ENCODE measurements around the gene FBN2.
"Not testable (repeated sequence)": the region's sequence is repeated elsewhere in the genome, so short reads cannot be mapped to it uniquely, and the experiment has no call there.

FBN2 gene

DNA sequence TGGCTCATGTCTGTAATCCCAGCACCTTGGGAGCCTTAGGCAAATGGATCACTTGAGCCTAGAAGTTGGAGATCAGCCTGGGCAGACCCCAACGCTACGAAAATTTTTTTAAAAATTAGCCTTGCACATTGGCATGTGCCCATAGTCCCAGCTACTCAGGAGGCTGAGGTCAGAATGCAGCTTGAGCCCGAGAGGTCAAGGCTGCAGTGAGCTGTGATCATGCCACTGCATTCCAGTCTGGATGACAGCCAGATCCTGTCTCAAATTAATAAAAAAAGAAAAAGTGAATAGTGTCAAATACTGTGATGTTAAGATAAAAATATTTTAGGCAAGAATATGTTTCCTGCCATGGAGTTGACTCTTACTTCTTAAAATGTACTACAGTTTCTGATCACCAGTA lies 5.3 kb downstream of the FBN2 start:
- DNase-seq, result no peak

DNA sequence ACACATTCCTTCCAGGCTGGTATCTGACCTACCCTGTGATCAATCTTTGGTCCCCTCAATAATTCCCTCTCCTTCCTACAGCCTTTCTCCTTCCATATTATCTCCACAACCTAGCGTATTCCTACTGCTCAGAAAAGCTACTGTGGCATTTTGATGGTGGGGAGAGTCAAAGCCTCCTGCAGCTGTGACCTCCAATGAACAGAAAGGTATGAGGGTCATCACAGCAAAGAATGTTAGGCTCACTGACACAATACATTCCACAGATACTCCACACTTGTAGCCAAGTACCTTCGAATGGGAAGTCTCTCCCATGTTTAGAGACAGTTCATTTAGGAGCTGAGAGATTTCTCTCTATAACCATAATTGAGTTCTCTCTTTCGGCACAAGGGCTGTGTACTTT lies 5.9 kb downstream of the FBN2 start:
- no peak for DNase-seq

DNA sequence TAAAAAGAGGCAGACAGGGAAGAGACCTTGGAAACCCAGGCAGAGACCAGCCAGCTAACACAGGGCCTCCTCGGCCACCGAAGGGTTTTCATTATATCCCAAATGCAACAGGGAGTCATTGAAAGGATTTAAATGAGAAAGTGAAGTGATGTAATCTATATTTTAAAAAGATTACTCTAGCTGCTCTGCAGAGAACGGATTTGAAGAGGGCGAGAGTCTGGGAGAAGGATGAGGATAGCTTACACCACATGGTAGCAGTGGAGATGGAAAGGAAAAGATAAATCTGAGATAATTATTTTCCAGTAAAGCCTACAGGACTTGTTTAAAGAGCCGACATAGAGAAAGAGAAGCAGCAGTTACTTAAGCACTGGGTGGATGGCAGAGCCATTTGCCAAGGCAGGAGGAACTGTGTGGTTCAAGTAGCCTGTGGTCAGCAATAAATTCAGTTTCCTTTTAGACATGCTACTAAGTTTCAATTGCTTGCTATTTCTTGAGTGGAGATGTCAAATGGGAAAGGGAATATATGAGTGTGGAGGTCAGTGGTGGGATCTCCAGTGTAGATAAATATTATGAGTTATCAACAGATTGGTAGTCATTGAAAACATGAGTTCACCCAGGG lies 9.3 kb downstream of the FBN2 start:
- DNase-seq, result no peak

DNA sequence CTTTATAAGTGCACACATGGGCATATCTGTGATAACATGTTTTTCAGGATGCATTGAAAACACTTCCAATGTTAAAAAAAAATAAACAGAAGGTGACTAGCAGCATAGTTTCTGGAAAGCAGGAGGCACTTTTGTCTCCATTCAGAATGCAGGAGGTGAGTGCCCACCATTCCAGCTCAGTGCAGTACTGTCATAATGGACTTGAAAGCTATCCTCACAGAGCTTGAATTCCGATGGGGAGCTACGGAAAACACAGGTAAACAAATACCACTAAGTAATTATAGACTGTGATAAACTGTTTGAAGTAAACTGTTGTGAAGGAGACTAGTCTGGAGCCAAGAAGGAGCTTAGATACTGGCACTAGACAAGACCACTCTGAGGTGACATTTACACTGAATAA lies 9.9 kb downstream of the FBN2 start:
- DNase-seq, result no peak

- no peak for DNase-seq
These were observed 11.0 kb downstream of the FBN2 start for GRCh38 chr5:128527077-128527476.

DNA sequence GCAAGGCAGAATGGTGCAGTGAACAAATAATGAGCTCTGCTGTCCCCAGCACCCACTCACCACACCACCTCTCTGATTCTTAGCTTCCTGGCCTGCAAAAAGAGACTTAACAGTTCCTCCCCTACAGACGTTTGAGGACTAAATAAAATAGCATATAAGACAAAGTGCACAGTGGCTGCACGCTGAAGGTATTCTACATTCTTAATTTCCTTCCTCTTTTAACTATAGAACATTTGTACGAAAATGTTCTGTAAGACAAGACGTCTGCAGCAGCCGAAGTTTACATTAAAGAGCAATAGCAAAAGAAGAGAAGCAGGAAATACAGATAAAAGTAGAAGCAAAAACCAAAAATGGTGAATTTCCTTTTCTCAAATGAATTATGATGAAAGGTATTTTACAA lies 15.7 kb downstream of the FBN2 start:
- DNase-seq, result no peak

- DNase-seq, result no peak
These were observed 18.2 kb downstream of the FBN2 start for GRCh38 chr5:128519827-128520226.

DNA sequence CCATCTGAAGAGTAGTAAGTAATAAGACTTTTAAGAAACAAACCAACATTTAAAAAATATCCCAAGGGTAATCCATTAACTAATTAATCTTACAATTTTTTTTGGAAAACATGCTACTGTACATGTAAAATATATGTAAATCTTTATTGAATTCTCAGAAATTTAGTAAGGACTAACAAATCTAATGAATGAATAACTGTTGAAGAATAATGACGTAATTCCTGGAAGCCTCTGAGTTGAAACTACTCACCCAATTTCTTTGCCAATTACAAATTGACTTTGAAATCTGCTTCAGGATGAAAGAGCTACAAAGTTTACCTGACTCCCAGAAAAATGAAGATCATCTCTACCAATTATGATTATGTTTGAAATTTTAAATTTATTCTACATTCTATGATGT lies 21.1 kb downstream of the FBN2 start:
- no peak for DNase-seq

- DNase-seq, result no peak
These were observed 24.2 kb downstream of the FBN2 start for GRCh38 chr5:128513806-128514205.

- DNase-seq, result no peak
These were observed 25.2 kb downstream of the FBN2 start for GRCh38 chr5:128512894-128513293.

DNA sequence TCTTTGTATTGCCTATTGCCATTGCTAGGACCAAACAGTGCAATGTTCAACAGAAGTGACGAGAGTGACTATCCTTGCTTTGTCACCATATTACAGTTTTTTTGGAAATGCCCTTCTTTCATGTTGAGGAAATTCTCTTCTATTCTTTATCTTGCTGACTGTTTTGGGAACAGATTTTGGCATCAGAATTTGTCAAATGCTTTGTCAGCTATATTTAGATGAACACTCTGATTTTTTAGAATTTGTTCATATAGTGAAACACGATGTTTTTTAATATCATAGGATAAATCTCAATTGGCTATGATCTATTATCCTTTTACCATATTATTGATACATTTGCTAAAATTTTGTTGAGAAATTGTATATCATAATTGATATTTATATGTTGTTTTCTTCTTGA lies 31.4 kb downstream of the FBN2 start:
- no peak for DNase-seq

DNA sequence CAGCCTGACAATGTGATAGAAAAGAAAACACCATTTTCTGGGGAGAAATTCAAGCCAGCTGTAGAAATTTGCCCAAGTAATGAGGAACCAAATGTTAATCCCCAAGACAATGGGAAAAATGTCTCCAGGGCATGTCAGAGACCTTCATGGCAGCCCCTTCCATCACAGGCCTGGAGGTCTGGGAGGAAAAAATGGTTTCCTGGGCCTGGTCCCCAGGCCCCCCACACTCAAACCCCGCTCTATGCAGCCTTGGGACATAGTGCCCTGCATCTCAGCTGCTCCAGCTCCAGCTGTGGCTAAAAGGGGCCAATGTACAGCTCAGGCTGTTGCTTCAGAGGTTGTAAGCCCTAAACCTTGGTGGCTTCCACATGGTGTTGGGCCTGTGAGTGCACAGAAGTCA lies 34.3 kb downstream of the FBN2 start:
- not testable (repeated sequence) for DNase-seq

DNA sequence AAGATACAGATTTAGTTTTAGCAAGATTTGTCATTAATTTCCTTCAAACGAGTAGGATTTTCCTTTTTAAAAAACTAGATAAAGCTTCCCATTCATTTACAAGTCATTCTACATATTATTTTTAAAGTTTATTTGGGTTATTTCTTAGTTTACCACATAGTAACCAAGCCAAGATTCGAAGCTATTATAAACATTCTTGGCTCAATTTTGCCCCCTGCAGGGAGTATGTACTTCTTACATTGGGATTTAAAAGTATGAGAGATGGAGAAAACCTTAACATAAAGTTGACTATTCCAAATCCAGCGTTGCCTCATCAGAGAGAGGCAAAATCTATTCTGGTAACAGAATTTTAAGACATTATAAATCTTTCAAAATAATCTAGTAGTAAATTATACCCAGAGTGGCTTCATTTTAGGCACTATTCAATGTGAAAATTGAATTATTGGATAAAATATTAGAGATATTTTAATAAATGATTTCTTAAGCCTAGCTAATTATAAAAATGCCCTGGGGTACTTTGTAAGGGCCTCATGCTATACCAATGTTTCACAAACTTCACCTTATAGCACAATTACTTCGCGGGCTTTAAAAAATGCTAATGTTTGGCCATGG lies 39.1 kb downstream of the FBN2 start:
- no peak for DNase-seq

DNA sequence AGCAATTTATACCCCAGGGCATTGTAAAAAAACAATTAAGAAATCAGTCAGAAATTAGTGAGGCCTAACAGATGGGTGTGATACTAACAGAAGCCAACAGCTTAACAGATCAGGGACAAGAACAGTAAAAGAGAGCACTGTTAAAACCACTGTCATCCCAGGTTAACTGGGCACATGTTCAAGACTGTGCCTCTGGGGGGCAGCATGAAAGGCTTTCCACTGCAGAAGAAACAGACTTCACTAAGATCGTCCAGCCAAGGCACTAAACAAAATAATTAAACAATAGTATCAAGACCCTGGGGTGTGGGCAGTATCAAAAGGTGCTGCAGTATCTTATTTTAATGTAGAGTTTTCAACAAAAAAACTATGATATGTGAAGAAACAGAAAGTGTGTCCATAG lies 43.5 kb downstream of the FBN2 start:
- no peak for DNase-seq

- DNase-seq, result no peak
These were observed 44.3 kb downstream of the FBN2 start for GRCh38 chr5:128493657-128494329.

- no peak for DNase-seq
These were observed 46.8 kb downstream of the FBN2 start for GRCh38 chr5:128491291-128491690.

DNA sequence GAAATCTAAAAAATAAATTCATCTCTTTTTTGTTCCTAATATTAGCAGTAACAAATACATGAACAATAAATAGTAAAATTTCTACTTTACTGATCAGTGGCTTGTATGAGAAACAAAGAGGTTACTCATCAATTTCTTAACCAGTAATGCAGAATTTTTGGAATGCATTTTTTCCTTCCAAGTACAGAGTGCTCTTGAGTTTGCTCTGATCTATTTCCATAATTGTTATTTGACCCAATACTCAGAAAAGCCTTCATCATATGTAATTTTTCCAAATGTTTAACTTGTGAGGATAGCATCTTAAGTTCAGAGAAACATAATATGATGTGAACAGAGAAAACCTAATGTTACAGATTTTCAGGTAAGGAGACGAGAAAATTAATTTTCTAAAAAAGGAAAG lies 47.3 kb downstream of the FBN2 start:
- DNase-seq, result no peak

DNA sequence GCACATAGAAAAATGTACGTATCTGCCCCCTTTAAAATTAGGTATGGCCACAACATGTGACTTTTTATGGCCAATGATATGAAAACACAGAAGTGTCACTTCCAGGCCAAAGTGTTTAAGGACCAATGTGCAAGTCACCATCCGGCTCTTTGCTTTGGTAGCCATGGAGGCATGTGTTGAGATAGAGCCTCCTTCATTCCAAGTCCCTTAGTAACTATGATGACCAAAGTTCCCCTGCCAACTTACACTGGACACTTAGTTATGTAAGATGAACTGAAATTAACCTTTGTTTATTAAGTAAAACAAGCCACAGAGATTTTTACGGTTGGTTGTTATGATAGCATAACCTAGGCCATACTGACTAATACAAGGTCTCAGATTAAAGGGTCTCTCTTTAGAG lies 51.0 kb downstream of the FBN2 start:
- DNase-seq, result no peak

GRCh38 chr5:128483738-128484137 lies 54.3 kb downstream of the FBN2 start:
- DNase-seq, result no peak

GRCh38 chr5:128480906-128481633 lies 57.0 kb downstream of the FBN2 start:
- no peak for DNase-seq

- no peak for DNase-seq
These were observed 57.9 kb downstream of the FBN2 start for GRCh38 chr5:128480158-128480557.

DNA sequence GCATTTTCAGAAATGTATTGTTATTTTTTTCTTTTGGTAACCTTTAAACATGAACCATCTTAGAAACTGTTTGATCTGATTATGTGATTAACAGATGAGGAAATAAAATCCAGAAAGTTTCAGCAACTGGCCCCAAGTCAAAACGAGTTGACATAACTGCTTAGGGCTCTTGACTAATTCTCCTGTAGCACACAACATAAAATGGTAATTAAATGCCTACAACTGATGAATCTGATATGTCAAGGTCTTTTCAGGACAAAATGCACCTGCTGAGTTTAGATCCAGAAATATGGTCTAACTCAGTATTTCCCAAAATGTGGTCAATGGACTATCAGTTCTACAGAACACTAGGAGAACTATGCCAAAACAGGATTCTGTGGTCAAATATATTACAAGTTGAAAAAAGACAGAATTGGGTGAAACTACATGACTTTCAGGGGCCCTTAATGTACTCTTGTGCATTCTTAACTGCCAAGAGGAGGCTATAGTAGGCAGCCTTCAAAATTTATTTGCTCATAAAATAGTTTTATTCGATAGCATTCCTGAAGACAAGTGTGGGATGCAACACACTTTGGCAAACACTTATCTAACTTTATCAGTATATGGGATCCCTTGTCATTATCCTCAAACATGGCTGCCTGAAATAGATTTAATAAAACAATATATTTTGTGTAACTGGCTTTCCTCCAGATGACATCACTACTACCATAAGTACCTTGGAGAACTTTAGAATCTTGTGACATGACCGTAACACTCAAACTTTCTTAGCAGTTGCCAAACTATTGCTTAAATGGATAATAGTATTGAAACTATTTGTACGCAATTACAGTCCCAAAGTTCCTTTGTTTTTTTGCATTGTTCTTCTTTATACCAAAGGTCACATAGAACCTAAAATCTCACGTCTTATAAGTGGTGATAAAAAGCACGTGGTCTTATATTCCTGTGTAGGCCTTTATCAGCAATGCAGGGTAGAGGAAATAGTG lies 59.4 kb downstream of the FBN2 start:
- no peak for DNase-seq

DNA sequence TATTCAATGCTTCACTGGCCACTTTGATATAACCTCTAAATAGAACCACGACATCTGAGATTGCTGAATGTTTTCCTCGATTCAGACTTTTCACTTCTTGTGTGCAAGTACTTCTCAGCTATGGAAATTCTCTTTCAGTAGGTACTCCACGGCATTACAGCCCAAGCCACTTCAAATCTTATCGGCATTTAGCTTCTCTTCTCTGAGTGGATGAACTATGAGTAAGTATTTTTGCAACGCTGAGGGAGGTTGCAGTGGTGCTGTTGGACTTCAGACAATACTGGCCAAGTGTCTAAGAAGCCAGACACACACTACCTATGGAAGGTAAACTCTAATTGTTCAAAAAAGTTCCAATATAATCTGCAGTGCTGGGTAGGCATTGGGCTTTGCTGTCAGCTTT lies 60.1 kb downstream of the FBN2 start:
- no peak for DNase-seq
